ENCODE measurements around the gene GNG12. TPM values are rescaled to one million over a fixed set of nuclear protein-coding genes. Genes with fewer than 3 reads are reported as not detected.

GNG12 gene
- total RNA-seq, 1 experiment from 2014 or later = 23.7 TPM

DNA sequence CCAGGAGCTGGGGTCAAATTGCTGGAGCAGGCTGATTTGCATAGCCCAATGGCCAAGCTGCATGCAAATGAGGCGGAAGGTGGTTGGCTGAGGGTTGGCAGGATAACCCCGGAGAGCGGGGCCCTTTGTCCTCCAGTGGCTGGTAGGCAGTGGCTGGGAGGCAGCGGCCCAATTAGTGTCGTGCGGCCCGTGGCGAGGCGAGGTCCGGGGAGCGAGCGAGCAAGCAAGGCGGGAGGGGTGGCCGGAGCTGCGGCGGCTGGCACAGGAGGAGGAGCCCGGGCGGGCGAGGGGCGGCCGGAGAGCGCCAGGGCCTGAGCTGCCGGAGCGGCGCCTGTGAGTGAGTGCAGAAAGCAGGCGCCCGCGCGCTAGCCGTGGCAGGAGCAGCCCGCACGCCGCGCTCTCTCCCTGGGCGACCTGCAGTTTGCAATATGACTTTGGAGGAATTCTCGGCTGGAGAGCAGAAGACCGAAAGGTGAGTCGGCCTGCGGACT, 148.2 kb downstream of the GNG12 start, which contains the start of gene GADD45A (continued):
- peak; percentile 74; the same call in 1 of the 2 replicates for TF ChIP-seq TP53 (CRISPR knock-in tag; IDR thresholded peaks at IDR 0.05)
- peak; percentile 94 for TF ChIP-seq TEAD1 (CRISPR knock-in tag; IDR thresholded peaks at IDR 0.05)
- TF ChIP-seq, protein P1, sequence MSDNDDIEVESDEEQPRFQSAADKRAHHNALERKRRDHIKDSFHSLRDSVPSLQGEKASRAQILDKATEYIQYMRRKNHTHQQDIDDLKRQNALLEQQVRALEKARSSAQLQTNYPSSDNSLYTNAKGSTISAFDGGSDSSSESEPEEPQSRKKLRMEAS (CRISPR knock-in tag; IDR thresholded peaks at IDR 0.05) = peak; percentile 69; the same call in 1 of the 2 replicates
- TF ChIP-seq, protein P2, sequence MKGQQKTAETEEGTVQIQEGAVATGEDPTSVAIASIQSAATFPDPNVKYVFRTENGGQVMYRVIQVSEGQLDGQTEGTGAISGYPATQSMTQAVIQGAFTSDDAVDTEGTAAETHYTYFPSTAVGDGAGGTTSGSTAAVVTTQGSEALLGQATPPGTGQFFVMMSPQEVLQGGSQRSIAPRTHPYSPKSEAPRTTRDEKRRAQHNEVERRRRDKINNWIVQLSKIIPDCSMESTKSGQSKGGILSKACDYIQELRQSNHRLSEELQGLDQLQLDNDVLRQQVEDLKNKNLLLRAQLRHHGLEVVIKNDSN (CRISPR knock-in tag; IDR thresholded peaks at IDR 0.05) = 0 out of 2 replicates have a peak, but pooled peaks have one; percentile 10
- TF ChIP-seq MYBL2 (CRISPR knock-in tag; IDR thresholded peaks at IDR 0.05) = peak; percentile 18; the same call in 1 of the 2 replicates
- TF ChIP-seq, protein P3, sequence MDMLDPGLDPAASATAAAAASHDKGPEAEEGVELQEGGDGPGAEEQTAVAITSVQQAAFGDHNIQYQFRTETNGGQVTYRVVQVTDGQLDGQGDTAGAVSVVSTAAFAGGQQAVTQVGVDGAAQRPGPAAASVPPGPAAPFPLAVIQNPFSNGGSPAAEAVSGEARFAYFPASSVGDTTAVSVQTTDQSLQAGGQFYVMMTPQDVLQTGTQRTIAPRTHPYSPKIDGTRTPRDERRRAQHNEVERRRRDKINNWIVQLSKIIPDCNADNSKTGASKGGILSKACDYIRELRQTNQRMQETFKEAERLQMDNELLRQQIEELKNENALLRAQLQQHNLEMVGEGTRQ (CRISPR knock-in tag; IDR thresholded peaks at IDR 0.05) = 0 out of 2 replicates have a peak, but pooled peaks have one; percentile 31
- TF ChIP-seq, protein P4, sequence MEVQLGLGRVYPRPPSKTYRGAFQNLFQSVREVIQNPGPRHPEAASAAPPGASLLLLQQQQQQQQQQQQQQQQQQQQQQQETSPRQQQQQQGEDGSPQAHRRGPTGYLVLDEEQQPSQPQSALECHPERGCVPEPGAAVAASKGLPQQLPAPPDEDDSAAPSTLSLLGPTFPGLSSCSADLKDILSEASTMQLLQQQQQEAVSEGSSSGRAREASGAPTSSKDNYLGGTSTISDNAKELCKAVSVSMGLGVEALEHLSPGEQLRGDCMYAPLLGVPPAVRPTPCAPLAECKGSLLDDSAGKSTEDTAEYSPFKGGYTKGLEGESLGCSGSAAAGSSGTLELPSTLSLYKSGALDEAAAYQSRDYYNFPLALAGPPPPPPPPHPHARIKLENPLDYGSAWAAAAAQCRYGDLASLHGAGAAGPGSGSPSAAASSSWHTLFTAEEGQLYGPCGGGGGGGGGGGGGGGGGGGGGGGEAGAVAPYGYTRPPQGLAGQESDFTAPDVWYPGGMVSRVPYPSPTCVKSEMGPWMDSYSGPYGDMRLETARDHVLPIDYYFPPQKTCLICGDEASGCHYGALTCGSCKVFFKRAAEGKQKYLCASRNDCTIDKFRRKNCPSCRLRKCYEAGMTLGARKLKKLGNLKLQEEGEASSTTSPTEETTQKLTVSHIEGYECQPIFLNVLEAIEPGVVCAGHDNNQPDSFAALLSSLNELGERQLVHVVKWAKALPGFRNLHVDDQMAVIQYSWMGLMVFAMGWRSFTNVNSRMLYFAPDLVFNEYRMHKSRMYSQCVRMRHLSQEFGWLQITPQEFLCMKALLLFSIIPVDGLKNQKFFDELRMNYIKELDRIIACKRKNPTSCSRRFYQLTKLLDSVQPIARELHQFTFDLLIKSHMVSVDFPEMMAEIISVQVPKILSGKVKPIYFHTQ (CRISPR knock-in tag; IDR thresholded peaks at IDR 0.05) = no peak
- TF ChIP-seq, protein P5, sequence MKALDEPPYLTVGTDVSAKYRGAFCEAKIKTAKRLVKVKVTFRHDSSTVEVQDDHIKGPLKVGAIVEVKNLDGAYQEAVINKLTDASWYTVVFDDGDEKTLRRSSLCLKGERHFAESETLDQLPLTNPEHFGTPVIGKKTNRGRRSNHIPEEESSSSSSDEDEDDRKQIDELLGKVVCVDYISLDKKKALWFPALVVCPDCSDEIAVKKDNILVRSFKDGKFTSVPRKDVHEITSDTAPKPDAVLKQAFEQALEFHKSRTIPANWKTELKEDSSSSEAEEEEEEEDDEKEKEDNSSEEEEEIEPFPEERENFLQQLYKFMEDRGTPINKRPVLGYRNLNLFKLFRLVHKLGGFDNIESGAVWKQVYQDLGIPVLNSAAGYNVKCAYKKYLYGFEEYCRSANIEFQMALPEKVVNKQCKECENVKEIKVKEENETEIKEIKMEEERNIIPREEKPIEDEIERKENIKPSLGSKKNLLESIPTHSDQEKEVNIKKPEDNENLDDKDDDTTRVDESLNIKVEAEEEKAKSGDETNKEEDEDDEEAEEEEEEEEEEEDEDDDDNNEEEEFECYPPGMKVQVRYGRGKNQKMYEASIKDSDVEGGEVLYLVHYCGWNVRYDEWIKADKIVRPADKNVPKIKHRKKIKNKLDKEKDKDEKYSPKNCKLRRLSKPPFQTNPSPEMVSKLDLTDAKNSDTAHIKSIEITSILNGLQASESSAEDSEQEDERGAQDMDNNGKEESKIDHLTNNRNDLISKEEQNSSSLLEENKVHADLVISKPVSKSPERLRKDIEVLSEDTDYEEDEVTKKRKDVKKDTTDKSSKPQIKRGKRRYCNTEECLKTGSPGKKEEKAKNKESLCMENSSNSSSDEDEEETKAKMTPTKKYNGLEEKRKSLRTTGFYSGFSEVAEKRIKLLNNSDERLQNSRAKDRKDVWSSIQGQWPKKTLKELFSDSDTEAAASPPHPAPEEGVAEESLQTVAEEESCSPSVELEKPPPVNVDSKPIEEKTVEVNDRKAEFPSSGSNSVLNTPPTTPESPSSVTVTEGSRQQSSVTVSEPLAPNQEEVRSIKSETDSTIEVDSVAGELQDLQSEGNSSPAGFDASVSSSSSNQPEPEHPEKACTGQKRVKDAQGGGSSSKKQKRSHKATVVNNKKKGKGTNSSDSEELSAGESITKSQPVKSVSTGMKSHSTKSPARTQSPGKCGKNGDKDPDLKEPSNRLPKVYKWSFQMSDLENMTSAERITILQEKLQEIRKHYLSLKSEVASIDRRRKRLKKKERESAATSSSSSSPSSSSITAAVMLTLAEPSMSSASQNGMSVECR (CRISPR knock-in tag; IDR thresholded peaks at IDR 0.05; ENCODE audit: borderline replicate concordance) = peak; percentile 83; the same call in 1 of the 2 replicates
- no peak for TF ChIP-seq NR2C2 (CRISPR knock-in tag; IDR thresholded peaks at IDR 0.05)
- TF ChIP-seq, protein P6, sequence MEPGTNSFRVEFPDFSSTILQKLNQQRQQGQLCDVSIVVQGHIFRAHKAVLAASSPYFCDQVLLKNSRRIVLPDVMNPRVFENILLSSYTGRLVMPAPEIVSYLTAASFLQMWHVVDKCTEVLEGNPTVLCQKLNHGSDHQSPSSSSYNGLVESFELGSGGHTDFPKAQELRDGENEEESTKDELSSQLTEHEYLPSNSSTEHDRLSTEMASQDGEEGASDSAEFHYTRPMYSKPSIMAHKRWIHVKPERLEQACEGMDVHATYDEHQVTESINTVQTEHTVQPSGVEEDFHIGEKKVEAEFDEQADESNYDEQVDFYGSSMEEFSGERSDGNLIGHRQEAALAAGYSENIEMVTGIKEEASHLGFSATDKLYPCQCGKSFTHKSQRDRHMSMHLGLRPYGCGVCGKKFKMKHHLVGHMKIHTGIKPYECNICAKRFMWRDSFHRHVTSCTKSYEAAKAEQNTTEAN (CRISPR knock-in tag; IDR thresholded peaks at IDR 0.05) = peak; percentile 48; the same call in 1 of the 2 replicates
- peak; percentile 91; the same call in 1 of the 2 replicates for TF ChIP-seq ETV6 (CRISPR knock-in tag; IDR thresholded peaks at IDR 0.05)

DNA sequence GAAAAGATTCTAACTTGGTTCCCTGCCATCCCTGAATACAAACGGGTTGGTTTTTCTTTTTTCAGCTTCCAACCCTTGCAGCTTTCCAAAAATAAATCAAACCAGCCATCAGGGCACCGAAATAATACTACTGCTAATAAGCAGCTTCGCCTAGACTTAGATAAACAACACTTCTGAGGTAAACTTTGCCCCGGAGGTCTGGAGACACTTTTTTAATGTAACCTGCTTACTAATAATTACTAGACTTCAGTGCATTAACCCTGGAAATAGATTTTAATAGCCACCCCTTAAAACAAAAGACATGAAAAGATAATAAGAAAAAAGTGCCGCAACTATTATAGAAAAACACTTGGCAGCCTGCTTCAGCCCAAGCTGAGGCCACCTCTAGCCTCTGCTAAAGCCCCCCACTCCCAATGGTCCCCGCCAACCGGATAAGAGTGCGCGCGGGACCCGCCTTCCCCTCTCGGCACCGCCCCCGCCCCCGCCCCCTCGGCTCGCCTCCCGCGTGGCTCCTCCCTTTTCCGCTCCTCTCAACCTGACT, 148.7 kb downstream of the GNG12 start:
- Mint-ChIP-seq H3K36me3 (peaks cover 13% of the 10 kb centered on the region), H3K27ac (peak overlapping the region; percentile 17; the same call in 1 of the 2 replicates), H3K4me1 (peaks cover 28% of the 10 kb centered on the region), H3K9me3 (no peaks in the 10 kb centered on the region), H3K27me3 (ENCODE audit: low read depth) (no peaks in the 10 kb centered on the region), H3K4me3 (peak overlapping the region; percentile 88)
- TF ChIP-seq SMAD4 (CRISPR knock-in tag; IDR thresholded peaks at IDR 0.05) = no peak
- no peak for TF ChIP-seq ETV6 (CRISPR knock-in tag; IDR thresholded peaks at IDR 0.05)
- TF ChIP-seq, protein P7, sequence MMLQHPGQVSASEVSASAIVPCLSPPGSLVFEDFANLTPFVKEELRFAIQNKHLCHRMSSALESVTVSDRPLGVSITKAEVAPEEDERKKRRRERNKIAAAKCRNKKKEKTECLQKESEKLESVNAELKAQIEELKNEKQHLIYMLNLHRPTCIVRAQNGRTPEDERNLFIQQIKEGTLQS (CRISPR knock-in tag; conservative IDR thresholded peaks at IDR 0.05) = no peak
- no peak for TF ChIP-seq RELA (CRISPR knock-in tag; IDR thresholded peaks at IDR 0.05; ENCODE audit: borderline replicate concordance)
- TF ChIP-seq, protein P8, sequence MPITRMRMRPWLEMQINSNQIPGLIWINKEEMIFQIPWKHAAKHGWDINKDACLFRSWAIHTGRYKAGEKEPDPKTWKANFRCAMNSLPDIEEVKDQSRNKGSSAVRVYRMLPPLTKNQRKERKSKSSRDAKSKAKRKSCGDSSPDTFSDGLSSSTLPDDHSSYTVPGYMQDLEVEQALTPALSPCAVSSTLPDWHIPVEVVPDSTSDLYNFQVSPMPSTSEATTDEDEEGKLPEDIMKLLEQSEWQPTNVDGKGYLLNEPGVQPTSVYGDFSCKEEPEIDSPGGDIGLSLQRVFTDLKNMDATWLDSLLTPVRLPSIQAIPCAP (CRISPR knock-in tag; IDR thresholded peaks at IDR 0.05) = no peak
- TF ChIP-seq, protein P1 (CRISPR knock-in tag; IDR thresholded peaks at IDR 0.05) = no peak
- TF ChIP-seq ZNF416 (CRISPR knock-in tag; IDR thresholded peaks at IDR 0.05) = no peak
- TF ChIP-seq NFATC4 (CRISPR knock-in tag; IDR thresholded peaks at IDR 0.05) = no peak
- ChIA-PET POLR2A (interaction anchor here (0.6 to 2.1 kb wide), 18 partner anchors 8 to 819 kb away, joined by 3 to 17 read pairs (median 5); no protein-coding TSS in a partner anchor), CTCF (interaction anchor here (0.5 to 3.6 kb wide), 24 partner anchors 10 to 689 kb away, joined by 3 to 46 read pairs (median 4); no protein-coding TSS in a partner anchor)
- ATAC-seq (no peak), DNase-seq (ENCODE audit: low spot score) (no peak)
